Endothelial cell of umbilical vein (primary cell): ENCODE data around the gene EPYC. TPM values are rescaled to one million over a fixed set of nuclear protein-coding genes. Genes with fewer than 3 reads are reported as not detected.

Source experiments
- BruUV-seq: library from RNA; stranded (reverse); fragments of 400-500 nt; replicated peaks from 2 replicates; lab custom pipeline; 2021; lab: Mats Ljungman, UMichigan
- CTCF ChIA-PET: fragments of 300-600, 350-600 bp; sonication (Branson Sonifier 250); formaldehyde crosslinking; loops from one replicate; lab custom pipeline; 2021; ENCODE audit warnings: antibody characterized with exemption, inconsistent platforms; lab: Charles Lee
- POLR2A ChIA-PET: fragments of 300-600, 350-600 bp; sonication (Branson Sonifier 250); formaldehyde crosslinking; loops from one replicate; lab custom pipeline; 2021; ENCODE audit warnings: antibody characterized with exemption, inconsistent platforms; lab: Charles Lee
- DNase-seq: peaks from one replicate; pipeline ENCODE4 v3.0.0-alpha.2; 2011; ENCODE audit warnings: low read depth, low spot score
- FAIRE-seq: peaks from 2 replicates; lab custom pipeline; 2011; peaks lifted over from hg19 to GRCh38; lab: Jason Lieb, UNC
- H2AFZ ChIP-seq: 2 replicates; pipeline ENCODE4 v1.6.0; 2012; ENCODE audit warnings: low read depth, low read length, control low read depth, inconsistent platforms
- H3K27ac ChIP-seq: 2 replicates; pipeline ENCODE4 v1.5.1; 2011; ENCODE audit warnings: low read depth, mild to moderate bottlenecking, control low read depth, low read length, moderate library complexity; ENCODE audit not compliant: insufficient read depth
- H3K27me3 ChIP-seq, 2 experiments: 2 replicates each; pipeline versions ENCODE4 v1.6.0 to v1.6.1; 2011; ENCODE audit warnings: low read length in 2 of 2, mixed read lengths in 1 of 2; ENCODE audit not compliant: control insufficient read depth in 2 of 2, insufficient read depth in 2 of 2
- H3K36me3 ChIP-seq, 2 experiments: 2 replicates in 1 of 2; 3 replicates in 1 of 2; pipeline ENCODE4 v1.5.1; 2011; ENCODE audit warnings: low read length in 2 of 2, mild to moderate bottlenecking in 1 of 2, moderate library complexity in 1 of 2; ENCODE audit not compliant: control insufficient read depth in 2 of 2, insufficient read depth in 2 of 2; ENCODE audit errors: extremely low read depth in 1 of 2
- H3K4me1 ChIP-seq: 3 replicates; pipeline ENCODE4 v1.5.1; 2011; ENCODE audit warnings: mild to moderate bottlenecking, low read length; ENCODE audit not compliant: control insufficient read depth, insufficient read depth; ENCODE audit errors: extremely low read depth
- H3K4me2 ChIP-seq: 2 replicates; pipeline ENCODE4 v1.6.1; 2011; ENCODE audit warnings: low read length, control low read depth, mixed read lengths; ENCODE audit not compliant: insufficient read depth
- H3K4me3 ChIP-seq, 3 experiments: fragments of 200-600 bp in 1 of 3; sonication (generic), shearing (Covaris generic) in 1 of 3; replicated peaks in 1 of 3; 2 replicates each; pipeline ENCODE4 v1.5.1; 2011 to 2016; ENCODE audit warnings: control low read depth in 3 of 3, low read length in 3 of 3, mild to moderate bottlenecking in 2 of 3, inconsistent platforms in 1 of 3, low read depth in 1 of 3, moderate library complexity in 1 of 3; ENCODE audit not compliant: insufficient read depth in 1 of 3
- H3K79me2 ChIP-seq: 2 replicates; pipeline ENCODE4 v1.6.0; 2012; ENCODE audit warnings: low read length, inconsistent platforms; ENCODE audit not compliant: control insufficient read depth, insufficient read depth
- H3K9ac ChIP-seq: replicated peaks from 2 replicates; pipeline ENCODE3; 2011; ENCODE audit warnings: low read length, control low read depth; ENCODE audit not compliant: insufficient read depth; ENCODE audit errors: extremely low read depth
- H3K9me1 ChIP-seq: replicated peaks from 3 replicates; pipeline ENCODE4 v1.6.0; 2011; ENCODE audit warnings: mild to moderate bottlenecking, low read length; ENCODE audit not compliant: control insufficient read depth, insufficient read depth; ENCODE audit errors: extremely low read depth
- H3K9me3 ChIP-seq: replicated peaks from 2 replicates; pipeline ENCODE4 v1.5.1; 2012; ENCODE audit warnings: low read length, inconsistent platforms; ENCODE audit not compliant: control insufficient read depth, insufficient read depth
- H4K20me1 ChIP-seq: replicated peaks from 2 replicates; pipeline ENCODE3; 2011; ENCODE audit warnings: mild to moderate bottlenecking, low read length; ENCODE audit not compliant: control insufficient read depth, insufficient read depth; ENCODE audit errors: extremely low read depth
- CTCF ChIP-seq, 2 donors: IDR thresholded peaks; 1 replicate in 1 of 2; 2 replicates in 1 of 2; pipeline ENCODE4 v1.5.1; 2011; ENCODE audit warnings: low read length in 2 of 2, mild to moderate bottlenecking in 2 of 2, moderate library complexity in 2 of 2, control low read depth in 1 of 2, inconsistent platforms in 1 of 2, low read depth in 1 of 2; ENCODE audit not compliant: insufficient read depth in 1 of 2; ENCODE audit errors: extremely low read depth in 1 of 2
- EZH2 ChIP-seq: IDR thresholded peaks from 2 replicates; pipeline ENCODE4 v1.6.1; 2012; ENCODE audit warnings: borderline replicate concordance, low read depth, mild to moderate bottlenecking, moderate library complexity, low read length, inconsistent platforms; ENCODE audit not compliant: severe bottlenecking
- FOS ChIP-seq: IDR thresholded peaks from 2 replicates; pipeline ENCODE4 v1.6.1; 2011; ENCODE audit warnings: mild to moderate bottlenecking, low read length, moderate library complexity, borderline replicate concordance; ENCODE audit not compliant: insufficient read depth
- GATA2 ChIP-seq: IDR thresholded peaks from 2 replicates; pipeline ENCODE4 v1.7.0; 2011; ENCODE audit warnings: low read depth, mild to moderate bottlenecking, moderate library complexity, mixed read lengths, low read length; ENCODE audit not compliant: insufficient read length, insufficient read depth
- JUN ChIP-seq: IDR thresholded peaks from 2 replicates; pipeline ENCODE4 v1.6.1; 2011; ENCODE audit warnings: borderline replicate concordance, low read depth; ENCODE audit not compliant: insufficient read length, insufficient read depth
- MAX ChIP-seq: IDR thresholded peaks from 2 replicates; pipeline ENCODE4 v1.6.1; 2011; ENCODE audit not compliant: insufficient read depth, insufficient read length
- MYC ChIP-seq: IDR thresholded peaks from one replicate; pipeline ENCODE4 v1.6.1; 2011; ENCODE audit warnings: mild to moderate bottlenecking, low read depth, low read length
- POLR2A ChIP-seq: IDR thresholded peaks from 2 replicates; pipeline ENCODE4 v1.6.1; 2012; ENCODE audit warnings: low read depth, mild to moderate bottlenecking, control low read depth, low read length
- POLR2AphosphoS5 ChIP-seq: IDR thresholded peaks from 2 replicates; pipeline ENCODE4 v1.6.1; 2012; ENCODE audit warnings: low read depth, mild to moderate bottlenecking, control low read depth, low read length, moderate library complexity; ENCODE audit not compliant: insufficient read depth
- dilution Hi-C: fragments of 300-500 bp; cut with MboI; formaldehyde crosslinking; loops from one replicate; pipeline ENCODE4 v1.15.0; 2019; ENCODE audit warnings: low sequenced_read_pairs; ENCODE audit not compliant: extremely low pct_ligation_motif_present
- intact Hi-C: fragments of 100-400 bp; cut with micrococcal nuclease; formaldehyde crosslinking; loops from one replicate; pipeline ENCODE4 v1.10.0; 2022
- polyA plus RNA-seq, 4 experiments: library from polyadenylated mRNA; depleted of rRNA in 3 of 4; stranded (reverse) in 3 of 4; unstranded in 1 of 4; fragments of >200 nt; gene quantifications; 2 replicates each; pipeline versions ENCODE4 v1.2.1 to v1.2.3, GENCODE V29; 2011 to 2012; ENCODE audit warnings: missing spikeins in 1 of 4
- total RNA-seq: library from RNA; stranded (reverse); gene quantifications from 2 replicates; pipeline ENCODE4 v1.2.3, GENCODE V29; 2021

Gene EPYC
- total and polyA plus RNA-seq, 2 donors (not counting 3 experiments of a cell fraction or from before 2014, with no cell fraction given): not detected

GRCh38 chr12:90984114-90984513 lies 20.7 kb downstream of the EPYC start:
- H3K4me1 ChIP-seq: no peaks in the 10 kb centered on the region
- H3K79me2 ChIP-seq: no peaks in the 10 kb centered on the region
- FAIRE-seq: no peak
- H3K4me2 ChIP-seq: no peak overlapping the region
- no peaks in the 10 kb centered on the region for H3K36me3 ChIP-seq
- no peak overlapping the region for H2AFZ ChIP-seq
- H3K27me3 ChIP-seq: no peaks in the 10 kb centered on the region
- no peaks in the 10 kb centered on the region for H3K9me3 ChIP-seq
- TF ChIP-seq EZH2 (no peak), MAX (no peak), GATA2 (no peak), FOS (no peak), JUN (no peak), CTCF (IDR thresholded peaks at IDR 0.05; ENCODE audit: extremely low read depth in 1 of 2, insufficient read depth in 1 of 2, low read depth in 1 of 2, low read length in 2 of 2) (no peak), POLR2AphosphoS5 (no peak), POLR2A (no peak), MYC (no peak)
- ChIA-PET CTCF (no interaction called here), POLR2A (no interaction called here)
- intact Hi-C loops (no loop called here), dilution Hi-C loops (no loop called here)
- H3K27ac ChIP-seq: no peak overlapping the region
- no peak overlapping the region for H3K9ac ChIP-seq
- no peaks in the 10 kb centered on the region for H3K9me1 ChIP-seq
- no peak overlapping the region for H3K4me3 ChIP-seq
- H4K20me1 ChIP-seq: no peaks in the 10 kb centered on the region
- BruUV-seq: no TSS peak
- DNase-seq: no peak
